MM.1S (cell line): ENCODE results near the gene COX20.

Source experiments
- CTCF ChIP-seq: fragments of 300-600 bp; sonication (generic); IDR thresholded peaks from 2 replicates; pipeline ENCODE4 v1.5.1; 2016; ENCODE audit warnings: antibody characterized with exemption, low read length, mixed read lengths
- EZH2 ChIP-seq: fragments of 300-600 bp; sonication (generic); optimal IDR thresholded peaks from 2 replicates; pipeline ENCODE3; 2017; ENCODE audit warnings: low read depth, mild to moderate bottlenecking, antibody characterized with exemption, low read length, mixed read lengths
- EZH2phosphoT487 ChIP-seq: fragments of 300-600 bp; sonication (generic); IDR thresholded peaks from 2 replicates; pipeline ENCODE4 v1.6.1; 2018; ENCODE audit warnings: antibody characterized with exemption, low read length

- TF ChIP-seq CTCF (no peak), EZH2phosphoT487 (no peak), EZH2 (no peak)
Measured at GRCh38 chr1:244850896-244851295, 15.4 kb downstream of the COX20 start.
